Nucleus accumbens (tissue), 56 donors: Measurements from ENCODE around the gene KRTAP1-3.
"Not testable (repeated sequence)": the region's sequence is repeated elsewhere in the genome, so short reads cannot be mapped to it uniquely, and the experiment has no call there.

Experiments used
- DNase-seq, 56 donors: peaks; one replicate each; lab custom pipeline; 2025; lab: John Stamatoyannopoulos, UW

The KRTAP1-3 gene

DNA sequence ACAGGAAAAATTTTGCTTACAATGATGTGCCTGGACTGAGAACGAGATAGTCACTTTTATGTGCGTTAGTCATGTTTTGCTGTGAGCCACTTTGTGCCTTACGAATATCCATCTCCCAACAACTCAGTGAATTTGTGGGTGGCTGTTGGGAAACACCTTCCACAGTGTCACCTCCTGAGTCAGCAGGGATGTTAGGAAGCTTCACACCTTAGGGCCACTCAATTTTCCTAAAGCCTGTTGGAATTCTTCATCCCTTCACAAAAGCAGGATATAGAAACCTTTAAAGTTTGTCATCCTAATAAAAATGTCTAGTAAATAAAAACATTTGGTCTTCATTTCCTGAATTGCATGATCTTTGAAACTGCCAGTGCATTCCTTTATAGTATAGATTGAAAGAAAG lies 21.5 kb downstream of the KRTAP1-3 start:
- no peak for DNase-seq

DNA sequence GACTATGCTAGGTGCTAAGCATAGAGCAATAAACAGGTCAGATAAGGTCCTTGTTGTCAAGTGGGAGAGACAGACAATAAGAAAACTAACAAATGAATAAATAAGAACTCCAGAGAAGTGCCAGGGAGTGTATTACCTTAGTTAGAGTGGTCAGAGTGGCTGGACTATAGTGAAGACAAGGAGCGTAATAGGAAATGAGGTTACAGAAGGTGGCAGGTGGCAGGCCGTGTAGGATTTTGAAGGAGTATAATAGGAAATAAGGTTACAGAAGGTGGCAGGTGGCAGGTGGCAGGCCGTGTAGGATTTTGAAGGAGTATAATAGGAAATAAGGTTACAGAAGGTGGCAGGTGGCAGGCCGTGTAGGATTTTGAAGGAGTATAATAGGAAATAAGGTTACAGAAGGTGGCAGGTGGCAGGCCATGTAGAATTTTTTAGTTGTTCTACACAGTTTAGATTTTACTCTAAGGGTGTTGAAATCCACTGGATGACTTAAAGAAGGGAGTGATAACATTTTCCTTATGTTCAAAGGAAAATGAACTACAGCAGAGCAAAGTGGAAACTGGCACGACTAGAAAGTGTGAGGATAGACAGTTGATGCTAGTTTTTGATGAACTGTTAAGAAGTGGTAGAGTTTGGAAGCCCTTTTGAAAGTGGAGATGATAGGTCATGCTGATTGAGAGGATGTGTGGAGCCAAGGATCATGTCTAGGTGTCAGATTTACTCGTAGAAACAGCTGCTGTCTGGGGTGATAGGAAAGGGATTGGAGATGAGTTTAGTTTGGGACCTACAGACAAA lies 22.2 kb downstream of the KRTAP1-3 start:
- DNase-seq: no peak

DNA sequence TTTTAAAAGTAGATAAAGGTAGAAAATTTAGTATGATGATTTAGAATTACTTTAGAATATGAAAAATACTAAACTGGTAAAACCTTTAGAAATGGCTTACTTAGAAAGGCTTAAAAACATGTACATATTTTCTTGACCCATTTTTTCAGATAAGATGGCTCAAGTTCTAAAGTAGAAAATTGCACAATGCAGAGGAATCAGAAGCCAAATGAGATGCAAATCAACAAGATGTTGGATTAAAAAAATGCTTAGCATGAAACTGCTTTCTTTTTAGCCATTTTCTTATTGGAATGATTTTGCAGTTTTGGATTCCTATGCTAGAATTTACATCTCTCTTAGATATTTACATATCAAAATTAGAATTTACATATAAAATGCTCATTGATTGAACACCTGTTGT lies 24.2 kb downstream of the KRTAP1-3 start:
- no peak for DNase-seq

DNA sequence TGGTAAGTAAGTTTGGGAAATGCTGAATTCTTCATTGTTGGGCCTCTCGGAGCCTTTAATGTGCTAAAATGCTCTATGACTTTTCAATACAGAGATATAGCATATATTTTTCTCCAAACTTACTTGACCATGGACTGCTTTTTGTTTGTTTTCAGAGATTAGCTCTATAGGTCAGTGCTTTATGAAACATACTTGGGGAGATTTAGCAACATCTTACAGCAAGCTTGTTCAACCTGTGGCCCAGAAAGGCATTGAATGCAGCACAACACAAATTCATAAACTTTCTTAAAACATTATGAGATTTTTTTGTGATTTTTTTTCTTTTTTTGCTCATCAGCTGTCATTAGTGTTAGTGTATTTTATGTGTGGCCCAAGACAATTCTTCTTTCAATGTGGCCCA lies 24.7 kb downstream of the KRTAP1-3 start:
- no peak for DNase-seq

DNA sequence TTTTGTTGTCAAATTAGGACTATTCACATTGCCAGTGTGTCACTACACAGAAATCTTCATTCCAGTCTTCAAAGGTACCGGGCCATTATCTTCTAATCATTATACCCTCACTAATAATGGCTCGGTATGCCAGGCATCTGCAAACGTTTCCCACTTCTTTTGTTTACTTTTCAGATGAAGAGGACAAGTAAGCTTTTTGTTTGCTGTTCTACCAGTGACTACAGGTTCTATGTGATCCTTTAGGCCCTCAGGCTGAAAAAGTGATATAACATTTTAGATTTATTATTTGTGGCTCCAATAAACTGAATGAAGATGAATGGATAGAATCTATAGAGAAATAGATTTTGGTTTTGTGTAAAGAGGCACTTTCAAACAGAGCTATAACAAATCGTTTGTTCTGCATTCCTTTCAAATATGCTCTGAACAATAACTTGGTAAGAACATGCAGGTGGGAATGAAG lies 25.3 kb downstream of the KRTAP1-3 start:
- DNase-seq: no peak

DNA sequence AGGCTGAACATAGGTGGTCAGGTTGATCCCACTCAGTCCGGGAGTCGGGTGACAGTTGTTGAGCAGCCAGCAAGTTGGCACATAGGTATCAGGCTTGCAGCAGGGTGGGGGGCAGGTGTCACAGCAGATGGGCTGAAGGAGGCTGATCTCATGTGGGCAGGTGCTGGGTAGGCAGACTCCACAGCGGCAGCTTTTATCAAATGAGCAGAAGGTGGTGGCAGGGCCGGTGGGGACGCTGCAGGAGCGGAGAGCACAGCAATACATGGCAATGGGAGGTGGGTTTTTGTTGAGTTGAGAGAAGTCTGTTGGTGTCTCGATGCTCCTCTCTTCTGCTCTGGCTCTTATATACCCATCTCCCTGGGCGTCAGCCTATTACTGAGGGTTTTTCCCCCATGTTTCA lies 25.9 kb downstream of the KRTAP1-3 start, which contains the start of gene KRTAP3-1:
Gene KRTAP3-1, minus strand, starts transcription at position 318 of the 400 bp plus-strand sequence. Its CDS starts 54 bp downstream, at position 264.
- no peak for DNase-seq

DNA sequence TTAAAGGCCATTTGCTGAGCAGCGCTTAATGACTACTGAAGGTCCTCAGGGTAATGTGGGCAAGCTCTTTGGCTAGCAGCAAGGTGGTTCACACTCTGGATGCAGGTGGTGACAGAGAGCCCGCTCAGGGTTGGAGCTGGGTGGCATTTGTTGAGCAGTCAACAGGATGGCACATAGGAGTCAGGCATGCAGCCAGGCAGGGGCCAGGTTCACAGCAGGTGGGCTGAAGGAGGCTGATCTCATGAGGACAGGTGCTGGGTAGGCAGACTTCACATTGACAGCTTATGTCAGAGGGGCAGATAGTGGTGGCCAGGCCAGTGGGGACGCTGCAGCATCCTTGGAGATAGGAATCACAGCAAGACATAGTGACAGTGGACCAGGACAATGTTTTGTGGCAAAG lies 30.3 kb downstream of the KRTAP1-3 start:
- DNase-seq: no peak

DNA sequence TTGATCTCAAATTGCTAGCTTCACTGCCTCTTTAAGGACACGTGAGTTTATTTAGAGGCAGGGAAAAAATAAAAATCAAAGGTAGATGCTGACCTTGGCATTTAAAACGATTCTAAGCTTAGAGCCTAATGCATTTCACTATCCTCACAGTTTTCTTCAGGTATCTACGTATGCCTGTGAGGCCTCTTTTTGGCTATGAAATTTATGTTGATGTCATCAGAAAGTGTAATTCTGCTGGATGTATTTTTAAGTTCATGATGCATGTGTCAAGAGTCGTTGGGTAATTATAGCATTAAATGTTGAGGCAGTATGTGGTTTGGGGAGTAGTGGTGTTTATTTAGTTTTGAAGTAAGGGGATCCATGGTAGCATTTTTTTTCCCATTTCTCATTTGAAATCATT lies 30.7 kb downstream of the KRTAP1-3 start:
- no peak for DNase-seq

DNA sequence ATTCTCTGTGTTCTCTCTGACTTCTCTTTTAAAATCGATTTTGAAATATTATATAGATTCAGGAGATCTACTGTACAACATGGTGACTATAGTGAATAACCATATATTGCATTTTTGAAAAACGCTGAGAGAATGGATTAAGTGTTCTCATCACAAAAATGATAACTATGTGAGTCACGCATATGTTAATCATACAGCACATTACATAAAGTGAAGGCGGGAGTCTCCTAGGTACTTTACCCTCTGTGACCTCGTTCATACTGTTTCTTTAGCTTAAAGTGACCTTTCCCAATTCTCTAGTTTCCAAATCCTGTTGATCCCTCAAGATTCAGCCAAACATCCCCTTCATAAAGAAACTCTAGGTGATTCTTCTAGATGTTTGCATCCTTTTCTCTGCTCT lies 31.9 kb downstream of the KRTAP1-3 start:
- no peak for DNase-seq

DNA sequence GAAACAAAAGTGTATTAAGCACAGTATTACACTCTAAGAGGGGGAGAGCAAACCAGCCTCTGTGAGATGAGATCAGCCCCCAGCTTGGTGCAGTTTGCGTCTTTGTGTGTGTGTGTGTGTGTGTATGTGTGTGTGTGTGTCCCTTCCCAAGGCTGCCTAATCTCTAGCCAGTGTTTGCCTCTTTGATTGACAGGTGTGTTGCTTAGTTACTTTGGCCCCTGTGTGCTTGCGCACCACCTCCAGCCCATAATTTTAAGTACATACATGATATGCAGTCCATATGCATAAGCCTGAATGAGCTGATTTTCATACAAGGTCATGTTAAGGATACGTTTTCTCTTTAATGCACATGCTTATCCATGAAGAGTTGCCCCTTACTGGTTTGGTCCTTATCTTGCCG lies 32.9 kb downstream of the KRTAP1-3 start:
- DNase-seq: no peak

DNA sequence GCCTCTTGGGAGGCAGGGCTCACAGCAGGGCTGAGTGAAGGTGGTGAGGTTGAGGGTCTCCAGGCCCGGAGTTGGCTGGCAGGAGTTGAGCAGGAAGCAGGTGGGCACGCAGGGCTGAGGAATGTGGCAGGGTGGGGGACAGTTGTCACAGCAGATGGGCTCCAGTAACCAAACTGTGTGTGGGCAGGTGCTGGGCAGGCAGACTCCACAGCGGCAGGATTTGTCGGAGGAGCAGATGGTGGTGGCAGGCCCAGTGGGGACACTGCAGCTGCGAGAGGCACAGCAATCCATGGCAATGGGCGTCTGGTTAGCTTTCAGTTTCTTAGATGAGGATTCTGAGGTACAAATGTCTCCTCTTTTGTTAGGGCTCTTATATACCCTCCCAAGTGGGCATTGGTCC lies 35.1 kb downstream of the KRTAP1-3 start, which contains the start of gene KRTAP3-2:
Gene KRTAP3-2, minus strand, starts transcription at position 344 of the 400 bp plus-strand sequence. Its CDS starts 53 bp downstream, at position 291.
- not testable (repeated sequence) for DNase-seq

DNA sequence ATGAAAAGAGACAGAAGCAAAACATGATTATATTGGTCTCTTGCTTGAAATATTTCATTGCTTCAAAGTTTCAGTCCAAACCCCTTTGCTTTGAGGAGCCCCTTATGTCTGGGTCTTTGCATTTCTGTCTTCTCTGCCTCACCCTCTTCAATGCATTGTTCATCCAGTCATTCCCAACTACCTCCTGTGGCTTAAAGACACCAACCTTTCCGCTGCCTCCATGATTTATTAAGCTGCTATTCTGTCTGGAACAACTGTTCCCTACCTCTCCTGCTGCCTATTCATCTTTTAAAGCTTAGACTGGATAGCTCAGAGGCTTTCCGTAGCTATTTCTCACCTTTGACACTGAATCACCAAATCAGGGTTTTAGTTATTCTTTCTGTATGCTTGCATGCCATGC lies 37.3 kb downstream of the KRTAP1-3 start:
- no peak for DNase-seq

DNA sequence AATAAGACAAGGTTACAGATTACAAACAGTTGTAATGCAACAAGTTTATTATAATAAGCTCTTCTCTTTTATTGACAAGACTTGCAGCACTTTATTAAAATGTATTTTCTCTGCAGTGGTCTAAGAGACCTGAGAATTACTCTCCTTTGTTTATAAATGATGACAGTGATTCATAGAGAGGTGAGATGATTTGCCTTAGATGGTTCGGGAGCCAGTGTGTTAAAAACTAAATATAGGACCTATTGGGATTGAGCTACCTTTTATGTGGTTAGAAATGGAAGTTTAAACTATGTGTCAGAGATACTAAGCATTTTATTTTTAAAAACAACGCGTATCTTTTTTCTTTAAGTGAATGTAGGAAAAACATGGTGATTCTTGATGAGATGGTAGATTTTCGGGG lies 37.8 kb downstream of the KRTAP1-3 start:
- DNase-seq: no peak

DNA sequence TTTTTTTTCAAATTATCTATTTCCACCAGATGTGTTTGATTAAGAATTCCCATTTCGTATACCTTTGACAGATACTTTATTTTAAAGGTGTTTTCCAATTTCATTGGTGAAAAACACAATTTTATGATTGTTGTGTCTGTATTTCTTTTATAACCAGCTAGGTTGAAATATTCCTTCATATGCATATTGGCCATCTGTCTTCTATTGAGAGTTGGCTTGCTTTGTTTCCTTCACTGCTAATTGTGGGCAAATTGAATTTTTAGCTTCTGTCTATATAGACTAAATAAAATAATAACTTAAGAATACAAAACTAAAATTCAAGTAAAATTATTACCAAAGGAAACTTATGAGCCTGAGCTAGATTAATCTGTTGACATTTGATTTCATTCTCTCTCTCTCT lies 39.6 kb downstream of the KRTAP1-3 start:
- no peak for DNase-seq

DNA sequence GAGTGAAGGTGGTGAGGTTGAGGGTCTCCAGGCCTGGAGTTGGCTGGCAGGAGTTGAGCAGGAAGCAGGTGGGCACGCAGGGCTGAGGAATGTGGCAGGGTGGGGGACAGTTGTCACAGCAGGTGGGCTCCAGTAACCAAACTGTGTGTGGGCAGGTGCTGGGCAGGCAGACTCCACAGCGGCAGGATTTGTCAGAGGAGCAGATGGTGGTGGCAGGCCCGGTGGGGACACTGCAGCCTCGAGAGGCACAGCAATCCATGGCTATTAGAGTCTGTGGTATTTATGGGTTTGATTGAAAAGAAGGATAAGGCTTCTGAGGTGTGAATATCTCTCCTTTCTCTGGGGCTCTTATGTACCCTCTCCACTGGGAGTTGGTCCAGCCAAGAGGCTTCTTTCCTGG lies 40.8 kb downstream of the KRTAP1-3 start, which contains the start of gene KRTAP3-3:
Gene KRTAP3-3, minus strand, starts transcription at position 326 of the 400 bp plus-strand sequence. Its CDS starts 67 bp downstream, at position 259.
- no peak for DNase-seq

DNA sequence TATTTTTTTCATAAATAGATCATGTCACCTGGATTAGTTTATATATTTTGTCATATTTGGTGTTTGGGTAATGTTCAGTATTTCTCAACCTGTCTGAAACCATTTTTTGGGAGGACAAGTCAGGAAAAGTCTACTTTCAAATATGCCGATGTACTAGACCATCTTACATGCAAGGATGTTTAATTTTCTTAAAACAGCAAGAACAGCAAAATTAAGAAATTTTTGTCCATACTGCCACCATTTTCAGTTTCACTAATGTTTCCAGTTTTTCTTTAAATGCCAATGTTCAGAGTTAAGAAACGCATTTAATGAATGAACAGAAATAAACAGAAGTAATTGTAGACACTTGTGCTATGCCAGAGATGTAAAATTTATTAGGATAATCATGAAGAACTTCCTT lies 41.6 kb downstream of the KRTAP1-3 start:
- DNase-seq: no peak

DNA sequence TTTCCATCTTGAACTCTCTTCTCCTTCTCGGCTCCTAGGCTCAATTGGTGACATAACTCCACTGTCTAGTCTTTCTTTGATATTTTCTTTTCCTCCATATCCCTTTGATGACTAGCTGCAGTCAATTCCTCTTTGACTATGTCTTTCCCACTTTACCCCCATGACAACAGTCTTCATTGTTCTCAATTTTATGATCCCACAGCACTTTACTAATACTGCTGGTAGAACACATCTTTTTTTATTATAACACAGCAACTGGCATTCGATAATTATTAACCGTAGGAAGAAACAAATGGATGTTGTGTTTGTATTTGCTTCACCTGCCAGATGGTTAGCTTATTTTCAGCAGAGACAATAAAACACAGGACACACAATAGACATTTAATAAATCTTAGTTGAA lies 42.0 kb downstream of the KRTAP1-3 start:
- no peak for DNase-seq

DNA sequence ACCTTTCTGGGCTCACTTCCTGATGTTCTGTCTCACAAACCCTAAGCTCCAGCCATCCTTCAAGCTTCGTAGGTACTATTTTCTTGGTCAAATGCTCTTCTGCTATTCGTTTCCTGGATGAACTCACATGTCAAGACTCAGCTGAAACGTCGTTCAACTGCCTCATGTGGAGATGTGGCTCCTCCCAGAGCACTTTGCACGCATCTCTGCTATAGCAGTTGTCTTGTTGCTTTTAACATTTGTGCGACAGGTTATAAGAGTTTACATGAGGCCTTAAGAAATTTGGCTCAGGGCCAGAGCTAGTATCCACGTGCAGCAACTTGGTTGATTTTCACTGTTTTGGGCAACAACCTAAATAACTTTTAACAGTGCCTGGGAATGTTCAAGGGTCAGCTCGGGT lies 47.8 kb downstream of the KRTAP1-3 start:
- no peak for DNase-seq

DNA sequence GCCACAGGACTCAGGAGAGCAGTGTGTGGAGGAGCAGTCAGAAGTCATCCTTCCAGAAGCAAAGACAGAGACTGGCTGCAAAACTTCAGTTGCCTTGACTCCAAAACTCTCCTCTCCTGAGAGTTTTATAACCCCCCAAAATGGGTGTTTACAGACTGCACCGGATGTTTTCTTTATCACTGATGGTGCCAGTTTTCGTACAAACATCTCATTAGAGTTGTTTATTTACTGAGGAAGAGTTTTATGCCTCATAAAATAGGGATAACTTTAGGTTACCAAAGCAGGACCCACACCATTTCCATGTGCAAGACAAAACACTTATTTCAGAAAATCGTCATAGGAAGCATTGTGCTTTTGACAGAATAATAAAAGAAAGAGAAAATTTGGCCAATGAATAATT lies 50.4 kb downstream of the KRTAP1-3 start, which contains the start of gene KRT40:
Gene KRT40, minus strand, starts transcription at position 101 of the 400 bp plus-strand sequence. Its CDS starts 53 bp downstream, at position 48.
- DNase-seq: no peak
